Activated T-cell treated with anti-CD3 and anti-CD28 coated beads for 4 hours (primary cell): ENCODE data around the gene ATG14.
A peak's percentile ranks its signal among the peaks of the same experiment; 100 is the strongest.
"Not testable (repeated sequence)": the region's sequence is repeated elsewhere in the genome, so short reads cannot be mapped to it uniquely, and the experiment has no call there.

ENCODE experiments used
- DNase-seq: peaks from one replicate; pipeline ENCODE4 v3.0.0-alpha.2; 2020

ATG14 gene

DNA sequence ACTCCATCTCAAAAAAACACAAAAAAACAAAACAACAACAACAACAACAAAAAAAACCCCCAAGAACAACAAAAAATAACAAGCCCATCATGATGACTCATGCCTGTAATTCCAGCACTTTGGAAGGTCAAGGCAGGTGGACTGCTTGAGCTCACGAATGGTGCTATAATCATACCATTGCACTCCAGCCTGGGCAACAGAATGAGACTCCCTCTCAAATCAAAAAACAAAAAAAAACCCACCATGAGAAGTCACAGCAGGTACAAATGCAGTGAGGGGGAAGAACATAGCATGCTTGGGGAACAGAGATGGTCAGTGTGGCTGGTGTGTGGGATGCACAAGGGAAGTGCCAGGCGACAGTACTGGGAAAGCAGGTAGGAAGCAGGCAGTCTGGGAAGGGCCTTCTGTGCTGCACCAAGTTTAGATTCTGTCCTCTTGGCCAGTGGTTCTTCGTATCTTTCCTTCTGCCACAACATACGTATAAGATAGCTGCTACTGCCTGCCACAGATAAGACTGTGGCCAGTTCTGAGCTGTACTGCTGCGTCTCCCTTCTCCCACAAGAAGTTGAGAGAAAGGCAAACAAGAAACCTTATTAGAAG, 28.0 kb downstream of the ATG14 start:
- no peak for DNase-seq

DNA sequence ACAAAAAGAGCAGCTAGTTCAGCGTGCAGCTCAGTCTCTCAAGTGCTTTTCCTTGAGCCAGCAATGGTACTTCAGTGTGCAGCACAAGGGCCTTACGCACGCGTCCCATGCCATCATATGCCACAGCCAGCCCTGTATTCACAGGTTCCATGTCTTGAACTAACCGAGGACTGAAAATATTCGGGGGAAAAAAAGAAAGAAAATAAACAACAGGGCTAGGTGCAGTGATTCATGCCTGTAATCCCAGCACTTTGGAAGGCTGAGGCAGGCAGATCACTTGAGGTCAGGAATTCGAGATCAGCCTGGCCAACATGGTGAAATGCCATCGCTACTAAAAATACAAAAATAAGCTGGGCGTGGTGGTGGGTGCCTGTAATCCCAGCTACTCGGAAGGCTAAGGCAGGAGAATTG, 28.6 kb downstream of the ATG14 start:
- DNase-seq: not testable (repeated sequence)

DNA sequence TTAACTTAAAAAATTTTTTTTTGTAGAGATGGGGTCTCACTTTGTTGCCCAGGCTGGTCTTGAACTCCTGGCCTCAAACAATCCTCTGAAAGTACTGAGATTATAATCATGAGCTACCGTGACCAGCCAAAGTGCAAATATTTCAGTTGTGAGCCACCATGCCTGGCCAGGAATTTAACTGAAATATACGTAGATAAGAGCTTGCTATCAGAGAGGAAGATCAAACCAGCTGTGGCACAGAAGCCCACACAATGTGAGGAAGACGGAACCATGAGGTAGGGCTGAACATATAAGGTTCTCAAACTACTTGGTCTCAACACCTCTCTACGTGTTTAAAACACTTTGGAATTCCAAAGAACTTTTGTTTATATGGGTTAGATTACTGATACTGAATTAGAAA, 29.1 kb downstream of the ATG14 start:
- no peak for DNase-seq

DNA sequence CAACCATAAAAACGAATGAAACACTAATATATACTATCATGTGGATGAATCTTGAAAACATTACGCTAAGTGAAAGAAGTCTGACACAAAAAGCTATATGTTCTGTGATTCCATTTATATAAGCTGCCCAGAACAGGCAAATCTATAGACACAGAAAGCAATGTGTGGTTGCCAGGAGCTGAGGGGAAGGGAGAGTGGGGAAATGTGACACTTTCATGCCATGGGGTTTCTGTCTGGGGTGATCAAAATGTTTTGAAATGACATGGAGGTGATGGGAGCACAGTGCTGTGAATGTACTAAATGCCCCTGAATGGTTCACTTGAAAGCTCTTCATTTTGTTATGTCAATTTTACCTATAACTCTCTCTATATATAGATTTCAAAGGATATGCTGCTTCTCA, 30.1 kb downstream of the ATG14 start:
- no peak for DNase-seq

DNA sequence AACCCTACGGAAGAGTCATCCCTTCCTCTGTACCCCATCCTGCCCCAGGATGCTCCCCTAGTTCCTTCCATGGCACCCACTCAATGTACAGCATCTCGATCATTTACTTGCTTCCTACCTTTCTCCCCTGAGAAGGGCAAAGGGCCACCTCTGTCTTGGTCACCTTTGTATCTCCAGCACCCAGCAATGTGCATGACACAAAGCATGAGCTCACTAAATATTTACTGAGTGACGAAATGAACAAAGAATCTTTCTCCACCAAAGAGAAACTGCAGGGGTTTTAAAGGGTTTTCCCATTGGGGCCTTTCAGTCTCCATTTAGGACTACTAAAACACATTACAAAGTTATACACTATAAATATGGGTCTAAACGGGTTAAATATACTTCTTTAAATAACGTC, 30.6 kb downstream of the ATG14 start:
- DNase-seq: no peak

DNA sequence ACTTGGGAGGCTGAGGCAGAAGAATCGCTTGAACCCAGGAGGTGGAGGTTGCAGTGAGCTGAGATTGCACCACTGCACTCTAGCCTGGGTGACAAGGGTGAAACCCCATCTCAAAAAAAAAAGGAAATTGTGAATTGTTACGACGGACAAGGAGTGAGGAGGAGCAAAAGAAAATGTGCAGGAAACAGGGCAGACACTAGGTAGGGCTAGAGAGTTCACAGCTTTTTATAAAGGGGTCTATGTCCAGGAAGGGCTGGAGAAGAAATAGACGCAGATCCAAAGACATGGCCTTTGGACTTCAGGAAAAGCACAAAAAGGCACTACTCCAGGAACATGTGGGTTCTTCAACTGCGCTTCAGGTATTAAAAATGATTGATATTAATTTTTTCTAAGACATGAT, 34.4 kb downstream of the ATG14 start:
- no peak for DNase-seq

DNA sequence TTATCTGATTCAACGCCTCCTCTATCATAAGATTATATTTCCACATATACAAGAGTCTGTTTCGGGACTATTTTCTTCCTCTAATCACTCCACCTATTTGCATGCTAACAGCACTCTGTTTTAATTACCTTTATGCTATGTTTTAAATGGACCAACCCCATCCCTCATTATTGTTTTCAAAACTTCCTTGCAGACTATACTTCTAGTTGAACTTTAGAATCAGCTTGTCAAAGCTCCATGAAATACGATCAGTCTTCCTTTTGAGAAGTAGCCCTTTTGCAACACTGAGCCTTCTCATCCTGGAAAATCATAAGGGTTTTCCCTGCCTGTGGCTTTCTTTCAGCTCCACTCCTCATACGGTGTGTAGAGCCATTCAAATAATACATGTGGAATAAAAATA, 36.9 kb downstream of the ATG14 start:
- DNase-seq: no peak

DNA sequence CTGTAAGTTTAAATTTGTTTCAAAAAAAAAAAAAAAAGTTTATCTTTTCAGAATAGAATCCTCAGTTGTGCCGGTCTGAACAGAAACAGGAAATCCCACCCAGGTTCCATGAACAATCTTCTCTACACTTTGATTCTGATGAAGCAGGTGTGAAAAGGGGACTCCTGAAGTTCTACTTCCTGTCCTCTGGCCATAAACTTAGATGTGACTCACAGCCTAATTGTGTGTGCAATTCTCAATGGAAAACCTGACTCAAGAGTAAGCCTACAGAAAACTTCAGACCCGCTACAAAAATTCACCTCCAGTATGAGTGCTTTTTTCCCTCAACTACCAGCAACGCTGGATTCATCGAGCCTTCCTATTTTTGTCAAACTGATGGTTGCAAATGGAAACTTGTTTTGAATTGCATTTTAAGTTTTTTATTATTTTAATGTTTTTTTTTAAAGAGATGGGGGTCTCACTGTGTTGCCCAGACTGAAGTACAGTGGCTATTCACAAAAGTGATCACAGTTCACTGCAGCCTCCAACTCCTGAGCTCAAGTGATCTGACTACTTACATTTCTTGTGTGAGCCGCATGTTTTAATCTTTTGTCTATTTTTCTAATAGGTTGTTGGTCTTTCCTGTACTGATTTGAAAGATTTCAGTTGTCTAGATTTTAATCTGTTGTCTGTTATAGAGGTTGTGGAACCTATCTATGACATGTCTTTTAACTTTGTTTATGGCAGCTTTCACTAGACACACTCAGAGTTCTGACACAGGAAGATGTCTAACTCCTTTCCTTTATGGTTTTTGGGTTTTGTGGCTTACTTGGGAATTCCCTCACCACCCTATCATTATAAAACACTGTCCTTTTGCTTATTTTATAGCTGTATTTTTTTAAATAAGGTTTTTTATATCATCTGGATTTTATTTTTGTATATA, 37.6 kb downstream of the ATG14 start:
- peak; percentile 23 for DNase-seq

DNA sequence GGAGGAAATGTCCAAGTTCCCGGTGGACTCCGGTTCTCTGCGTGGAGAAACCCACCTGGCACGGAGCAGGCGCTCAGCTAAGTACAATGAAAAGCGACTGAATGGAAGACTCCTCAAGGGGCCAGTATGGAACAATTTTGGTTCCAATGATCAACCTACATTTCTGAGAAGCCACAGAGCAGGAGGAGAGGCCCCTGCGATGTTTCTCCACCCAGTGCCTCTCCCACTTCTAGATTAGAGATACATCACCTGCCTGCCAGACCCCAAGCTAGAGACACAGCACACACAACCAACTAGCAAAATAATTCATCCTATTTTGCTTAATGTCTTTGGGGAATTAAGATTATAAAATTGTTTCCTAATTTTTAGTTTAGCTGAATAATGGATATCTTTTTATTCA, 38.8 kb downstream of the ATG14 start:
- DNase-seq: no peak

DNA sequence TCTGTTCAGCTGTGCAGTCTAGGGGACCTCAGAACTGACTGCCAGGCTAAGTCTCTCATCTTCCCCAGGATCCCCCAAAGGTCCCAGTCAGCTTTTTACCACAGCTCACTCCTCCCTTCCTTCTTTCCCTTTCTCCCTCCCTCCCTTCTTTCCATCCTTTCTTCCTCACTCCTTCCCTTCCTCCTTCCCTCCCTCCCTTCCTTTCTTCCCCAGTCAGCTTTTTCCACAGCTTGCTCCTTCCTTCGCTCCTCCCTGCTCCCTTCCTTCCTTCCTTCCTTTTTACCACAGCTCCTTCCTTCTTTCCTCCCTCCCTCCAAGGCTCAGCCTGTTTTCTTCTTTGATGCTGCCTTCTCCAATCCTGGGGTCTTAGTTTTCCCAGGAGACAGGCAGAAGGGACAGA, 39.2 kb downstream of the ATG14 start:
- DNase-seq: no peak

DNA sequence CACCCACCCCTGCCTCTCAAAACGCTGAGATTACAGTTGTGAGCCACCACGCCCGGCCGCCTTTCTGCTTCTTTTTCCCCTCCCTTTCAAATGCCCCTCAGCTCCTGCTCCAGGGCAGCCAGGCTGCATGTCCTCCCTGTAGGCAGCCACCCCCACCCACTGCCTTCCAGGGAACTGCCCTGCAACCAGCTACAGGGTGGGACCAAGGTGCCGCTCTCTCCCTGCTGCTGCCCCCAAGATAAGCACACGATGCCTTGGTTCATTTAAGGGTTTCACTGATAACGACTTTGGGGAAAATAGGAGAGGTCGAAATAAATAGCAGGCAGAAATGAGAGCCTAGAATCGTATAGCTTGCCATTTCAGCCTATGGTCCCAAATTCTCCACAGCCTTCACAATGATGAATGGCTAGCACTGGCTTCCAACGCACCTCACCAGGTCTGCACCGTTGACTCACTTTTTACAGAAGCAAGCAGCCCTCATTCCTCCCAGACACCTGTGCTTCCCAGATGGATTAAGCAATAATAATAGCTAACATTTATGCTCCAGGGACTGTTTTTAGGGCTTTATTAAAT, 40.7 kb downstream of the ATG14 start:
- no peak for DNase-seq

DNA sequence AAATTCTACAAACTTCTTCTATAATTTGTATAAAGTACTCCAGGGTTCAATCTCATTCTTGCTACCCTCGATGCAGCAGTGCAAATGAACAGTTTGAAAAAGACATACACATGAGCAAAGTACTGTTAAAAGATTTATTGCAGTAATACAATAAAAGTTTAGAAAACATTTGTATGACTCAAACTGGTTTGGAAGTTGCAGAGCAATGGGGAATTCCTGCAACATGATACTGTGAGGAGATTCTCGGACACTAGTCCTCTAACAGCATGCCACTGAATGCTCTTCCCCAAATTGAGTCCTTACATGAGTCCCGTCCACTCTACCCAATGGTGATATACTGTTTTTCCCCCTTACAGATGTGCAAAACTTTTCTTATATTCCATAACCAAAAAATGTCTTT, 45.4 kb downstream of the ATG14 start:
- no peak for DNase-seq

DNA sequence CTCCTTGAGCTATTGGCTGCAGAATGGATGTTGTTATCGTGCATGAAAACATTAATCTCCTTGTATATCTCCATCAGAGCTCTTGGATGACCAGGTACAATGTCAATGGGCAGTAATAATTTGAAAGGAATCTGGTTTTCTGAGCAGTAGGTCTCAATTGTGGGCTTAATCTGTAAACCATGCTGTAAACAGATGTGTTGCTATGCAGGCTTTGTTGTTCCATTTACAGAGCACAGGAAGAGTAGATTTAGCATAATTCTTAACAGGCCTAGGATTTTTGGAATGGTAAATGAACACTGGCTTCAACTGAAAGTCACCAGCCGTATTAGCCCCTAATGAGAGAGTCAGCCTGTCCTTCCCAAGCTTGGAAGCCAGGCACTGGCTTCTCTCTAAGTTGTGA, 50.4 kb downstream of the ATG14 start:
- DNase-seq: no peak

DNA sequence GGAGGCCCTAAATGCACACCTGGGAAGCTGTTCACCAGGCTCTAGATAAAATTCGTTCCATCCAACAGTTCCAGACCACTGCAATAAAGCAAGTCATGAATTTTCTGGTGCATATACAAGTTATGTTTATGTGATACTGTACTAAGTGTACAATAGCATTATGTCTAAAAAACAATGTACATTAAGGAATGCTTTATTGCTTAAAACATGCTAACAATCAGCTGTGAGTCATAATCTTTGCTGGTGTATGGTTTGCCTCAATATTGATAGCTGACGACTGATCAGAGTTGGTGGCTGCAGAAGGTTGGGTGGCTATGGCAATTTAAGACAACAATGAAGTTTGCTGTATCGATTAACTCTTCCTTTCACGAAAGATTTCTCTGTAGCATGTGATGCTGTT, 52.3 kb downstream of the ATG14 start:
- no peak for DNase-seq

DNA sequence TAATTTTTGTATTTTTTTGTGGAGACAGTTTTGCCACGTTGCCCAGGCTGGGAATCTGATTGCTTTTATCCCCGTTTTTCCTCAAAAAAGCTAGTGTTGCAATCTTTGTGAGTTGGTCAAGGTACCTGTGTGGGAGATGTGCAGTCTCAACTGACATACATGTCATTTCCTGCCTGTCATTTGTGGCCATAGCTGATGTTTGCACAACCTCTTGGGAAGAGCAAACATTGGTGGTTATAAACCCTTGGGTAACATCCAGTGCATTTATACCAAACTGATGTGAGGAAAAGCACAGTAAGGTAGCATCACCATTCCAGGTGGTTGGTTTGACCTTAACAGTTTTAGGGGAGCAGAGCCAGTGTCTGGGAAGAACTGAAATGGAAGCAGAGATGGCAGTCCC, 54.7 kb downstream of the ATG14 start:
- DNase-seq: no peak

DNA sequence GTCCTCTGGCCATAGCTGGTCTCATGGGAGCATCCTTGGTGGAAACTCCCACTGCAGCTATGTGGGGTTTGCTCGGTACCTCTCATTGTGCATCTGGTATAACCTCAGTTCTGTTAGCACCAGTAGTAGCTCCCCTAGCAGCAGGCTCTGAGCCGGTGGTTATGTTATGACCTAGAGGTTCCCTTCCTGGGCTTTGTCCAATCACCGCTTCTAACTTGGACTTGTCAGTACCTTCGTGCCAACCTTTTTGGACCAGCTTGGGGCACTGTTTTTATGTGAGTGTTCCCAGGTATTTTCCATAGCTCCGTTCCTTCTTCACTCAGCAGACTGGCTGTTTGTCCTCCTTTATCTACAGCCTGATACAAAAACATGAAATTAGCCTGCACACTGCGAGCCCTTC, 55.7 kb downstream of the ATG14 start:
- DNase-seq: no peak

DNA sequence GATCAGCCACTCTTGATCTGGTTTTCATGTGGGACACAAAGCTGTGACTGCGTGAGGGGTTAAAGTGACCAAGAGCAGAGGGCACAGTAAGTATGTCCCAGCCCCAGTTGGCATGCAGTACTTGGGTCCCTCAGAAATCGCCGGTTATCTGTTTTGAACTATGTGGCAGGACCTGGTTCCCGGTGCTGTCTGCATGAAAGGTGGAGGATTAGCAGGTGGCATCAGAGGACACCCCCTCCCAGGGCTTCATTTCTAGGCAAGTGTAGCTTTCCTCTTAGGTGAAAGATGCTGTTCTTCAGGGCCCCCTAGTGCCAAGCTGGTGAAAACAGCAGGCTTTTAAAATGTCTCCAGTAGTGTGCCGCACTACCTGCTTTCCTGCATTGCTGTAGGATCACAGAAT, 57.1 kb downstream of the ATG14 start:
- peak; percentile 42 for DNase-seq

DNA sequence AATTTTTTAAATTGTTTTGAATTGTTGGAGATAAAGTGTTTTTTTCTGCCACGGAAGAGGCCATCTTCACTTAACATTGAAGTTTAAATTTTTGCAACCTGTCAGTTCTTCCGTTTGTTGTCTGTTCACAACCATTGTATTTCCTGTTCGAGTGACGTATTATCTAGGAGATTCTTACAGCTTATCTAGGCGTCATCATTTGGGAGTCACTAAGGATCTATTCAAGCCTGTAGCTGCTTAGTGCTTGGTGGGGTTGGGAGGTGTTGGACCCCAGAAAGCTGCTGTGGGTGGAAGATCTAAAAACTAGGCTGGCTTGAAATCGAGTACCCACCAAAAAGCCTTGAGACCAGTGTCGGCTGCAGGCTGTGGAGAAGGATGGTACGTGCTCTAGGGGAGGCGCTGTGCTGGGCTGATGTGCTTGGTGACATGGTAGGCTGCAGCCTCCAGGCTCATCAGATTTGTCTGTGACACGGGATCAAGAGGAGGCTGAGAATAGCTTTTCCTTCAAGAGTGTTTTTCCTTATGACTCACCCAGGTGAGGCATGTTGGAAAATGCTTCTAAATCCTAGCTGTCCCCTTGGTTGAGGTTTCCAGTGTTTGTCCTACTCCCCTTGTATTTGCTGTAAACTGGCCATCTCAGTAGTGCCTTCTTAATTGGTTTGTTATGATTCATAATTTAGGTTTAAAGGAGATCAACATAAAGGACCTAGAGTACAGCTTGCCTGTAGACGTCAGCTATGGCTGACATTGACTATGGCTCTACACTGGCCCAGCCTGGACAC, 57.8 kb downstream of the ATG14 start:
- no peak for DNase-seq

DNA sequence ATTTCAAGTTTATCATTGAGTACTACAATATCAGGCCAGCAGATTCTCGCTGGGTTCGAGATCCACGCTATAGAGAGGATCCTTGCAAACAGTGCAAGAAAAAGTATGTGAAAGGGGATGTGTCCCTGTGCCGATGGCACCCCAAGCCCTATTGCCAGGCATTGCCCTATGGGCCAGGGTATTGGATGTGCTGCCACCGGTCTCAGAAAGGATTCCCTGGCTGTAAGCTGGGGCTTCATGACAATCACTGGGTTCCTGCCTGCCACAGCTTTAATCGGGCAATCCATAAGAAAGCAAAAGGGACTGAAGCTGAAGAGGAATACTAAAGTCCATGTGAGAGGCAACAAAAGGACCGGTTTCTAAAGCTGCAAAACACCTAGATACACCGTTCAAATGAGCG, 59.4 kb downstream of the ATG14 start:
- no peak for DNase-seq

DNA sequence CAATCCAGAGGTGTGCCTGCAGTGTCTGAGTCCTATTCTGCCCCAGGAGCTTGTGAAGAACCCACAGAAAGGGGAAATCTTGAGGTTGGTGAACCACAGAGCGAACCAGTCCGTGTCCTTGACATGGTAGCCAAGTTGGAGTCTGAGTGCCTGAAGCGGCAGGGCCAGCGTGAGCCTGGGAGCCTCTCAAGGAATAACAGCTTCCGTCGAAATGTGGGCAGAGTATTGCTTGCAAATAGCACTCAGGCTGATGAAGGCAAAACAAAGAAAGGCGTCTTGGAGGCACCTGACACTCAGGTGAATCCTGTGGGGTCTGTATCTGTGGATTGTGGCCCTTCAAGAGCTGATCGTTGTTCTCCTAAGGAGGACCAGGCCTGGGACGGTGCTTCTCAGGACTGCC, 60.5 kb downstream of the ATG14 start:
- no peak for DNase-seq

DNA sequence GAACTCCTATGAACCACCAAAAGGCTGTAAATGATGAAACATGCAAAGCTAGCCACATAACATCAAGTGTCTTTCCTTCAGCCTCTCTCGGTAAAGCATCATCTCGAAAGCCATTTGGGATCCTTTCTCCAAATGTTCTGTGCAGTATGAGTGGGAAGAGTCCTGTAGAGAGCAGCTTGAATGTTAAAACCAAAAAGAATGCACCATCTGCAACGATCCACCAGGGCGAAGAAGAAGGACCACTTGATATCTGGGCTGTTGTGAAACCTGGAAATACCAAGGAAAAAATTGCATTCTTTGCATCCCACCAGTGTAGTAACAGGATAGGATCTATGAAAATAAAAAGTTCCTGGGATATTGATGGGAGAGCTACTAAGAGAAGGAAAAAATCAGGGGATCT, 61.2 kb downstream of the ATG14 start:
- DNase-seq: no peak

DNA sequence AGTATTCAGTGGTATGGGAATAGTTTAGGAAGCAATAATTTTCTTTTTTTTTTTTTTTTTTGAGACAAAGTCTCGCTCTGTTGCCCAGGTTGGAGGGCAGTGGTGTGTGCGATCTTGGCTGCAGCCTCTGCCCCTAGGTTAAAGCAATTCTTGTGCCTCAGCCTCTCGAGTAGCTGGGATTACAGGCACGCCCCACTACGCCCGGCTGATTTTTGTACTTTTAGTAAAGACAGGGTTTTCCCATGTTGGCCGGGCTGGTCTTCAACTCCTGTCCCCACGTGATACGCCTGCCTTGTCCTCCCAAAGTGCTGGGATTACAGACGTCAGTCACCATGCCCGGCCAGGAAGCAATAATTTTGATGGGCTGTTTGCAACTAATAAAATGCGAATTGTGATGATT, 62.1 kb downstream of the ATG14 start:
- no peak for DNase-seq

DNA sequence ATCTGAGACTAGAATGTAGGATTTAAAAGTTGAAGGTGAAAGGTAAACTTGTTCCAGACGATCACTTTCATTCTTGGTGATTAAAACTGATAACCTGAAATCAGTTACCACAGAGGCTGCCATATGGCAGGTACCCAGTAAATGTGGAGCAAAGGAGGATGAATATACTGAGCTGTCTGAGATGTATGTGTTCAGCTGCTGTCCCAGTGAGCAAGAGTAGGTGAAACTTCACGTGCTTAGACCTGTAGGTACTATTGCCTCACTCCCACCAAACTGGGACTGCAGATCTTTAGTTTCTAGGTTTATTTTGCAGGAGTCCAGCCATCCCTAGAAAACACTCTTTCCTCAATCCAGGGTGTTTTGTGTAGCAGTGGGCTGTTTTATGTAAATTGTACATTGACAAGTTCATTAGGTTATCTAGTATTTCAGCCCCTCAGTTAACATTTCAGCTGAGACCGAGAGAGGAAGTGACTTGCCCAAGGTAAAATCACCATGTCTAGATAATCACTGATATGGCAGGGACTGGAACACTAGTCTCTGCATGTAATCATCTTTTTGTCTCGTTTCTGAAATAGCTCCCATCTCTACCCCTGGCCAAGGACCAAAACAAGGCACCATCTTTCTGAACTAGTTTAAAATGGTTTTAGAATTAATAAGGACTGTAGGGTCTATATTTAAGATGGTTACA, 62.7 kb downstream of the ATG14 start:
- DNase-seq: no peak
